ENCODE data around the gene SIRPB1. TPM values are rescaled to one million over a fixed set of nuclear protein-coding genes. Genes with fewer than 3 reads are reported as not detected.

Gene SIRPB1
- total RNA-seq, 1 donor from 2014 or later: 11.6 TPM

- no peak for TF ChIP-seq CTCF (IDR thresholded peaks at IDR 0.05)
- no peaks in the 10 kb centered on the region for H3K9me3 ChIP-seq
- intact Hi-C loops (cut with DNase I): no loop called here
- no peaks in the 10 kb centered on the region for H3K4me1 ChIP-seq
- H3K27ac ChIP-seq: no peak overlapping the region
- ATAC-seq (no peak), DNase-seq (no peak)
- H3K27me3 ChIP-seq: peaks cover 6% of the 10 kb centered on the region
- peak overlapping the region; percentile 12 for H3K4me3 ChIP-seq
- no peaks in the 10 kb centered on the region for H3K36me3 ChIP-seq
These were observed 37.0 kb upstream of the SIRPB1 start for GRCh38 chr20:1656844-1657243.

- ATAC-seq (no peak), DNase-seq (no peak)
- intact Hi-C loops (cut with DNase I): no loop called here
- Histone ChIP-seq H3K27ac (no peak overlapping the region), H3K4me1 (no peaks in the 10 kb centered on the region), H3K4me3 (no peak overlapping the region), H3K9me3 (no peaks in the 10 kb centered on the region), H3K27me3 (peaks cover 6% of the 10 kb centered on the region), H3K36me3 (no peaks in the 10 kb centered on the region)
- no peak for TF ChIP-seq CTCF (IDR thresholded peaks at IDR 0.05)
These were observed 35.2 kb upstream of the SIRPB1 start for GRCh38 chr20:1654996-1655395.

GRCh38 chr20:1652960-1653359 is 33.2 kb upstream of the SIRPB1 start:
- intact Hi-C loops (cut with DNase I): no loop called here
- Histone ChIP-seq H3K27ac (no peak overlapping the region), H3K9me3 (no peaks in the 10 kb centered on the region), H3K4me3 (no peak overlapping the region), H3K27me3 (no peaks in the 10 kb centered on the region), H3K36me3 (no peaks in the 10 kb centered on the region), H3K4me1 (no peaks in the 10 kb centered on the region)
- no peak for TF ChIP-seq CTCF (IDR thresholded peaks at IDR 0.05)
- ATAC-seq (no peak), DNase-seq (no peak)

GRCh38 chr20:1652104-1652503 is 32.3 kb upstream of the SIRPB1 start:
- Histone ChIP-seq H3K27me3 (no peaks in the 10 kb centered on the region), H3K27ac (no peak overlapping the region), H3K4me1 (no peaks in the 10 kb centered on the region), H3K9me3 (no peaks in the 10 kb centered on the region), H3K4me3 (no peak overlapping the region), H3K36me3 (no peaks in the 10 kb centered on the region)
- no peak for TF ChIP-seq CTCF (IDR thresholded peaks at IDR 0.05)
- no peak for ATAC-seq
- no peak for DNase-seq
- intact Hi-C loops (cut with DNase I): no loop called here

GRCh38 chr20:1651268-1652058 is 31.7 kb upstream of the SIRPB1 start:
- DNase-seq (no peak), ATAC-seq (no peak)
- no peaks in the 10 kb centered on the region for H3K4me1 ChIP-seq
- no peak for TF ChIP-seq CTCF (IDR thresholded peaks at IDR 0.05)
- no peaks in the 10 kb centered on the region for H3K27me3 ChIP-seq
- no peak overlapping the region for H3K27ac ChIP-seq
- intact Hi-C loops (cut with DNase I): no loop called here
- H3K4me3 ChIP-seq: no peak overlapping the region
- H3K9me3 ChIP-seq: no peaks in the 10 kb centered on the region
- no peaks in the 10 kb centered on the region for H3K36me3 ChIP-seq

Data from upper lobe of right lung (tissue), 1 donor.